Endothelial cell of umbilical vein (primary cell): ENCODE results near the gene ALX3. TPM values are rescaled to one million over a fixed set of nuclear protein-coding genes. Genes with fewer than 3 reads are reported as not detected.
A peak's percentile ranks its signal among the peaks of the same experiment; 100 is the strongest.

Source experiments
- BruUV-seq: library from RNA; stranded (reverse); fragments of 400-500 nt; replicated peaks from 2 replicates; lab custom pipeline; 2021; lab: Mats Ljungman, UMichigan
- CTCF ChIA-PET: fragments of 300-600, 350-600 bp; sonication (Branson Sonifier 250); formaldehyde crosslinking; loops from one replicate; lab custom pipeline; 2021; ENCODE audit warnings: antibody characterized with exemption, inconsistent platforms; lab: Charles Lee
- POLR2A ChIA-PET: fragments of 300-600, 350-600 bp; sonication (Branson Sonifier 250); formaldehyde crosslinking; loops from one replicate; lab custom pipeline; 2021; ENCODE audit warnings: antibody characterized with exemption, inconsistent platforms; lab: Charles Lee
- DNase-seq: peaks from one replicate; pipeline ENCODE4 v3.0.0-alpha.2; 2011; ENCODE audit warnings: low read depth, low spot score
- FAIRE-seq: peaks from 2 replicates; lab custom pipeline; 2011; peaks lifted over from hg19 to GRCh38; lab: Jason Lieb, UNC
- H2AFZ ChIP-seq: 2 replicates; pipeline ENCODE4 v1.6.0; 2012; ENCODE audit warnings: low read depth, low read length, control low read depth, inconsistent platforms
- H3K27ac ChIP-seq: 2 replicates; pipeline ENCODE4 v1.5.1; 2011; ENCODE audit warnings: low read depth, mild to moderate bottlenecking, control low read depth, low read length, moderate library complexity; ENCODE audit not compliant: insufficient read depth
- H3K27me3 ChIP-seq, 2 experiments: 2 replicates each; pipeline versions ENCODE4 v1.6.0 to v1.6.1; 2011; ENCODE audit warnings: low read length in 2 of 2, mixed read lengths in 1 of 2; ENCODE audit not compliant: control insufficient read depth in 2 of 2, insufficient read depth in 2 of 2
- H3K36me3 ChIP-seq, 2 experiments: 2 replicates in 1 of 2; 3 replicates in 1 of 2; pipeline ENCODE4 v1.5.1; 2011; ENCODE audit warnings: low read length in 2 of 2, mild to moderate bottlenecking in 1 of 2, moderate library complexity in 1 of 2; ENCODE audit not compliant: control insufficient read depth in 2 of 2, insufficient read depth in 2 of 2; ENCODE audit errors: extremely low read depth in 1 of 2
- H3K4me1 ChIP-seq: 3 replicates; pipeline ENCODE4 v1.5.1; 2011; ENCODE audit warnings: mild to moderate bottlenecking, low read length; ENCODE audit not compliant: control insufficient read depth, insufficient read depth; ENCODE audit errors: extremely low read depth
- H3K4me2 ChIP-seq: 2 replicates; pipeline ENCODE4 v1.6.1; 2011; ENCODE audit warnings: low read length, control low read depth, mixed read lengths; ENCODE audit not compliant: insufficient read depth
- H3K4me3 ChIP-seq, 3 experiments: fragments of 200-600 bp in 1 of 3; sonication (generic), shearing (Covaris generic) in 1 of 3; replicated peaks in 1 of 3; 2 replicates each; pipeline ENCODE4 v1.5.1; 2011 to 2016; ENCODE audit warnings: control low read depth in 3 of 3, low read length in 3 of 3, mild to moderate bottlenecking in 2 of 3, inconsistent platforms in 1 of 3, low read depth in 1 of 3, moderate library complexity in 1 of 3; ENCODE audit not compliant: insufficient read depth in 1 of 3
- H3K79me2 ChIP-seq: 2 replicates; pipeline ENCODE4 v1.6.0; 2012; ENCODE audit warnings: low read length, inconsistent platforms; ENCODE audit not compliant: control insufficient read depth, insufficient read depth
- H3K9ac ChIP-seq: replicated peaks from 2 replicates; pipeline ENCODE3; 2011; ENCODE audit warnings: low read length, control low read depth; ENCODE audit not compliant: insufficient read depth; ENCODE audit errors: extremely low read depth
- H3K9me1 ChIP-seq: replicated peaks from 3 replicates; pipeline ENCODE4 v1.6.0; 2011; ENCODE audit warnings: mild to moderate bottlenecking, low read length; ENCODE audit not compliant: control insufficient read depth, insufficient read depth; ENCODE audit errors: extremely low read depth
- H3K9me3 ChIP-seq: replicated peaks from 2 replicates; pipeline ENCODE4 v1.5.1; 2012; ENCODE audit warnings: low read length, inconsistent platforms; ENCODE audit not compliant: control insufficient read depth, insufficient read depth
- H4K20me1 ChIP-seq: replicated peaks from 2 replicates; pipeline ENCODE3; 2011; ENCODE audit warnings: mild to moderate bottlenecking, low read length; ENCODE audit not compliant: control insufficient read depth, insufficient read depth; ENCODE audit errors: extremely low read depth
- CTCF ChIP-seq, 2 donors: IDR thresholded peaks; 1 replicate in 1 of 2; 2 replicates in 1 of 2; pipeline ENCODE4 v1.5.1; 2011; ENCODE audit warnings: low read length in 2 of 2, mild to moderate bottlenecking in 2 of 2, moderate library complexity in 2 of 2, control low read depth in 1 of 2, inconsistent platforms in 1 of 2, low read depth in 1 of 2; ENCODE audit not compliant: insufficient read depth in 1 of 2; ENCODE audit errors: extremely low read depth in 1 of 2
- dilution Hi-C: fragments of 300-500 bp; cut with MboI; formaldehyde crosslinking; loops from one replicate; pipeline ENCODE4 v1.15.0; 2019; ENCODE audit warnings: low sequenced_read_pairs; ENCODE audit not compliant: extremely low pct_ligation_motif_present
- intact Hi-C: fragments of 100-400 bp; cut with micrococcal nuclease; formaldehyde crosslinking; loops from one replicate; pipeline ENCODE4 v1.10.0; 2022
- polyA plus RNA-seq, 4 experiments: library from polyadenylated mRNA; depleted of rRNA in 3 of 4; stranded (reverse) in 3 of 4; unstranded in 1 of 4; fragments of >200 nt; gene quantifications; 2 replicates each; pipeline versions ENCODE4 v1.2.1 to v1.2.3, GENCODE V29; 2011 to 2012; ENCODE audit warnings: missing spikeins in 1 of 4
- total RNA-seq: library from RNA; stranded (reverse); gene quantifications from 2 replicates; pipeline ENCODE4 v1.2.3, GENCODE V29; 2021
- TF ChIP-seq, protein P1 (sequence below): IDR thresholded peaks from 2 replicates; pipeline ENCODE4 v1.6.1; 2011; ENCODE audit not compliant: insufficient read depth, insufficient read length

Gene ALX3
- total and polyA plus RNA-seq, 2 donors (not counting 3 experiments of a cell fraction or from before 2014, with no cell fraction given): not detected

- Histone ChIP-seq H3K4me1 (no peaks in the 10 kb centered on the region), H3K79me2 (no peaks in the 10 kb centered on the region), H3K4me3 (no peak overlapping the region), H3K9me1 (no peaks in the 10 kb centered on the region), H3K27ac (no peak overlapping the region), H3K27me3 (no peaks in the 10 kb centered on the region), H2AFZ (no peak overlapping the region), H3K9me3 (no peaks in the 10 kb centered on the region), H3K9ac (no peak overlapping the region), H3K4me2 (no peak overlapping the region), H4K20me1 (no peaks in the 10 kb centered on the region), H3K36me3 (peaks cover 10 to 27% of the 10 kb centered on the region in 2 experiments)
- FAIRE-seq: no peak
- TF ChIP-seq, protein P1, sequence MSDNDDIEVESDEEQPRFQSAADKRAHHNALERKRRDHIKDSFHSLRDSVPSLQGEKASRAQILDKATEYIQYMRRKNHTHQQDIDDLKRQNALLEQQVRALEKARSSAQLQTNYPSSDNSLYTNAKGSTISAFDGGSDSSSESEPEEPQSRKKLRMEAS: no peak
- peak; percentile 72 to 92 for TF ChIP-seq CTCF (IDR thresholded peaks at IDR 0.05; ENCODE audit: extremely low read depth in 1 of 2, insufficient read depth in 1 of 2, low read depth in 1 of 2, low read length in 2 of 2)
- dilution Hi-C loops (no loop called here), intact Hi-C loops (no loop called here)
- no TSS peak for BruUV-seq
- ChIA-PET CTCF (interaction anchor here (0.6 to 3.9 kb wide), 18 partner anchors 10 to 436 kb away, joined by 3 to 20 read pairs (median 4); partner anchors contain the start of gene STRIP1), POLR2A (no interaction called here)
- DNase-seq: peak; percentile 22
Observed at GRCh38 chr1:110060034-110060661, 10.3 kb downstream of the ALX3 start.
